Esophagus squamous epithelium (tissue), 5 donors: Measurements from ENCODE around the gene GLS. TPM values are rescaled to one million over a fixed set of nuclear protein-coding genes. Genes with fewer than 3 reads are reported as not detected.

Experiments used
- DNase-seq: peaks from one replicate; lab custom pipeline; 2025; lab: John Stamatoyannopoulos, UW
- H3K27ac ChIP-seq, 4 donors: fragments of 200-600 bp; sonication (generic); one replicate each; pipeline ENCODE4 v1.5.1; 2016 to 2019; ENCODE audit warnings: mild to moderate bottlenecking in 1 of 4
- H3K27me3 ChIP-seq, 4 donors: fragments of 200-600 bp; sonication (generic); 1 replicate in 3 of 4; 2 replicates in 1 of 4; pipeline versions ENCODE4 v1.5.1 to v1.6.0; 2017 to 2021; ENCODE audit warnings: antibody characterized with exemption in 1 of 4
- H3K36me3 ChIP-seq, 3 donors: fragments of 200-600 bp; sonication (generic); one replicate each; pipeline ENCODE4 v1.5.1; 2016 to 2019
- H3K4me1 ChIP-seq, 3 donors: fragments of 200-600 bp; sonication (generic); one replicate each; pipeline ENCODE4 v1.5.1; 2017 to 2019
- H3K4me3 ChIP-seq, 4 donors: fragments of 200-600 bp; sonication (generic); 1 replicate in 3 of 4; 2 replicates in 1 of 4; pipeline ENCODE4 v1.5.1; 2016 to 2019; ENCODE audit warnings: mild to moderate bottlenecking in 2 of 4, moderate library complexity in 1 of 4
- H3K9me3 ChIP-seq, 3 donors: fragments of 200-600 bp; sonication (generic); one replicate each; pipeline ENCODE4 v1.5.1; 2016 to 2019
- CTCF ChIP-seq, 6 experiments: fragments of 450-650 bp in 4 of 6; fragments of 200-600 bp in 2 of 6; sonication (generic) in 2 of 6; IDR thresholded peaks; one replicate each; pipeline ENCODE4 v1.5.1; 2016 to 2019; ENCODE audit warnings: antibody characterized with exemption in 6 of 6, mild to moderate bottlenecking in 4 of 6, moderate library complexity in 4 of 6
- POLR2A ChIP-seq, 4 donors: fragments of 450-650 bp; IDR thresholded peaks; one replicate each; pipeline ENCODE4 v1.6.1; 2017; ENCODE audit warnings: antibody characterized with exemption in 4 of 4, mild to moderate bottlenecking in 4 of 4, moderate library complexity in 3 of 4
- WGBS, 2 donors: methylation state at CpG; one replicate each; pipeline ENCODE4 v1.1.5; 2018; 5-methylcytosine and 5-hydroxymethylcytosine counted together
- intact Hi-C: fragments of 100-400 bp; cut with DNase I; formaldehyde crosslinking; loops from one replicate; pipeline ENCODE4 v1.15.0; 2022
- total RNA-seq, 4 donors: library from RNA; depleted of rRNA; stranded (reverse); fragments of >200 nt; gene quantifications; one replicate each; pipeline ENCODE4 v1.1.0, GENCODE V29; 2016
- donor health status: DM: yes; HTN: yes; CAD: no.

The GLS gene
- total RNA-seq, 4 donors from 2014 or later, result 22.0 to 84.1 (median 45.9) TPM

DNA sequence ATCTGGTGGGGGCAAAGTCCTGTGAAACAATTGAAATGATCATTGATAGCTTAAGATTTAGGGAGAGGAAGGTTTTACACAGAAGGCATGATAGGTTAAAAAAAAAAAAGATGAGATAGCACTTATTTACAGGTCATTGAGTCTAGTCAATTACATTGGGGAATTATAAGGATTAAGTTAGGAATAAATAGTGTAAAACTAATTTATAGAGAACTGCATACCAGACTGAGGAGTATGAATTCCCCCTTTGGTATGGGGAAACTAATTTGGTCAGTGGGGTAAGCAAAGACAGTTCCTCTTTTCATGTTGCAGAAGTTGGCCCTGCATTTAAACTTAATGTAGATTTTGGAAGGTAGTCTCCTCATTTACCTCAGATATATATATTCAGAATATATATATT is 10.8 kb downstream of the GLS start:
- Histone ChIP-seq H3K27me3 (no peaks in the 10 kb centered on the region), H3K36me3 (peaks cover 0 to 11% (median 0%) of the 10 kb centered on the region in 3 donors), H3K9me3 (no peaks in the 10 kb centered on the region), H3K4me3 (no peak overlapping the region), H3K27ac (no peak overlapping the region), H3K4me1 (peaks cover 8 to 63% (median 19%) of the 10 kb centered on the region in 3 donors)
- no peak for TF ChIP-seq CTCF (IDR thresholded peaks at IDR 0.05)
- no peak for TF ChIP-seq POLR2A (IDR thresholded peaks at IDR 0.05)
- no peak for DNase-seq
- intact Hi-C loops, result no loop called here

DNA sequence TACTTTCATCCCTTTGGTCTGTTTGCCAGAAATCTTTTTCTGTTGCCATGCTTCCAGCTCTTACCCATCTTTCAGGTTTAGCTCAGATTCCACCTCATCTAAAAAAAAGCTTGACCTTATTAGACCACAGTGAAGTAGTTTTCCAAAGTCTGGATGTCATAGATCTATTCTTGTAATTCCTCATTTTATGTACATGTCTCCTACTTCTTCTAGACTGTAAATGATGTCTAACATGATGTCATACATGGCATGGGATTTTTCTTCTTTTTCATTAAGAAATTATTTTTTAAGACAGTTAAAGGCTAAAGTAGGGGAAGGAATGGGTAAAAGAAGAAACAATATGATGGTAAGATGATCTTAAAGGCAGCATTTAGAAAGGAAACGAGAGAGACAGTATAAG is 11.3 kb downstream of the GLS start:
- no peaks in the 10 kb centered on the region for H3K27me3 ChIP-seq
- H3K4me3 ChIP-seq, result no peak overlapping the region
- H3K27ac ChIP-seq, result no peak overlapping the region
- no peak for DNase-seq
- peaks cover 0 to 17% (median 0%) of the 10 kb centered on the region in 3 donors for H3K36me3 ChIP-seq
- intact Hi-C loops, result no loop called here
- TF ChIP-seq CTCF (IDR thresholded peaks at IDR 0.05), result no peak
- TF ChIP-seq POLR2A (IDR thresholded peaks at IDR 0.05), result no peak
- 77 to 84% methylated on average over 1 of the region's 1 CpG for WGBS, 2 donors
- H3K4me1 ChIP-seq, result peaks cover 8 to 58% (median 16%) of the 10 kb centered on the region in 3 donors
- H3K9me3 ChIP-seq, result no peaks in the 10 kb centered on the region

DNA sequence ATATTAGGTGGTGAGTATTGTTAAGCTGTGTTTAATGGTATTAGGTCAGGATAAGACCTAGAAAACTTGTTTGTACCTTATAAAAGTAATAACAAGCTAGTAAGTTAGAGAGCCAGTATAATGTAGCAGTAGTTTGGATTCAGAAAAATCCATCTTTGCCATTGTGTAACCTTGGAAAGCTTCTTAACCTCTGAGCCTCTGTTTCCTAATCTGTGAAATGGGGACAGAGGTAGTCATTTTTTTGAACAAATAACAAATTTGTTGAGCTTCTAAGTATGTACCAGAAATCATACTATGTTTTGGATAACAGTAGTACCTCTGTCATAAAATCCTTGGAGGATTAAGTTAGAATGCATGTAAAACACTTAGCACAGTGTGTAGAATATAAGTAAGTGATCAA is 12.5 kb downstream of the GLS start:
- H3K4me1 ChIP-seq, result peaks cover 7 to 45% (median 8%) of the 10 kb centered on the region in 3 donors
- H3K4me3 ChIP-seq, result no peak overlapping the region
- DNase-seq, result no peak
- no peak for TF ChIP-seq POLR2A (IDR thresholded peaks at IDR 0.05)
- no peak for TF ChIP-seq CTCF (IDR thresholded peaks at IDR 0.05)
- peaks cover 0 to 29% (median 0%) of the 10 kb centered on the region in 3 donors for H3K36me3 ChIP-seq
- H3K27me3 ChIP-seq, result no peaks in the 10 kb centered on the region
- intact Hi-C loops, result no loop called here
- H3K9me3 ChIP-seq, result no peaks in the 10 kb centered on the region
- no peak overlapping the region for H3K27ac ChIP-seq

- intact Hi-C loops, result no loop called here
- whole genome bisulfite sequencing, 2 donors, result 78 to 80% methylated on average over 4 of the region's 4 CpGs
- H3K4me1 ChIP-seq, result peaks cover 0 to 17% (median 4%) of the 10 kb centered on the region in 3 donors
- no peak overlapping the region for H3K27ac ChIP-seq
- no peak for TF ChIP-seq CTCF (IDR thresholded peaks at IDR 0.05)
- TF ChIP-seq POLR2A (IDR thresholded peaks at IDR 0.05), result no peak
- DNase-seq, result no peak
- H3K27me3 ChIP-seq, result no peaks in the 10 kb centered on the region
- no peak overlapping the region for H3K4me3 ChIP-seq
- H3K9me3 ChIP-seq, result no peaks in the 10 kb centered on the region
- H3K36me3 ChIP-seq, result peaks cover 0 to 52% (median 0%) of the 10 kb centered on the region in 3 donors
Measured at GRCh38 chr2:190896477-190896876, 15.9 kb downstream of the GLS start.

GRCh38 chr2:190903693-190904450 is 23.3 kb downstream of the GLS start:
- H3K27ac ChIP-seq, result no peak overlapping the region
- intact Hi-C loops, result no loop called here
- H3K4me3 ChIP-seq, result no peak overlapping the region
- no peaks in the 10 kb centered on the region for H3K9me3 ChIP-seq
- H3K27me3 ChIP-seq, result no peaks in the 10 kb centered on the region
- no peaks in the 10 kb centered on the region for H3K4me1 ChIP-seq
- DNase-seq, result no peak
- peaks cover 0 to 73% (median 0%) of the 10 kb centered on the region in 3 donors for H3K36me3 ChIP-seq
- 50 to 71% methylated on average over 1 of the region's 1 CpG for WGBS, 2 donors
- no peak for TF ChIP-seq CTCF (IDR thresholded peaks at IDR 0.05)
- TF ChIP-seq POLR2A (IDR thresholded peaks at IDR 0.05), result no peak
